Measurements from ENCODE around the gene NHS. TPM values are rescaled to one million over a fixed set of nuclear protein-coding genes. Genes with fewer than 3 reads are reported as not detected.

Gene NHS
- total RNA-seq, 4 donors from 2014 or later = 4.6 to 9.9 (median 7.2) TPM

- H3K4me3 ChIP-seq = no peak overlapping the region
- H3K36me3 ChIP-seq = no peaks in the 10 kb centered on the region
- H3K27ac ChIP-seq = no peak overlapping the region
- TF ChIP-seq EP300 (IDR thresholded peaks at IDR 0.05) = no peak
- TF ChIP-seq POLR2AphosphoS5 (IDR thresholded peaks at IDR 0.05) = no peak
- TF ChIP-seq CTCF (IDR thresholded peaks at IDR 0.05) = no peak
- TF ChIP-seq POLR2A (IDR thresholded peaks at IDR 0.05) = no peak
- H3K9me3 ChIP-seq = no peaks in the 10 kb centered on the region
- DNase-seq (ENCODE audit: low spot score in 2 of 2) = no peak
- WGBS = 79% methylated on average over 2 of the region's 2 CpGs
- no peaks in the 10 kb centered on the region for H3K27me3 ChIP-seq
- H3K4me1 ChIP-seq = peaks cover 6% of the 10 kb centered on the region
These were observed 120.1 kb downstream of the NHS start for GRCh38 chrX:17495052-17495451.

GRCh38 chrX:17496407-17496806, 121.4 kb downstream of the NHS start:
- WGBS = 30% methylated on average over 1 of the region's 1 CpG
- H3K36me3 ChIP-seq = no peaks in the 10 kb centered on the region
- TF ChIP-seq EP300 (IDR thresholded peaks at IDR 0.05) = no peak
- no peak for TF ChIP-seq CTCF (IDR thresholded peaks at IDR 0.05)
- no peaks in the 10 kb centered on the region for H3K27me3 ChIP-seq
- H3K4me1 ChIP-seq = peaks cover 6% of the 10 kb centered on the region
- no peak overlapping the region for H3K27ac ChIP-seq
- no peak for DNase-seq (ENCODE audit: low spot score in 2 of 2)
- H3K4me3 ChIP-seq = no peak overlapping the region
- H3K9me3 ChIP-seq = no peaks in the 10 kb centered on the region

GRCh38 chrX:17497193-17497592, 122.2 kb downstream of the NHS start:
- peaks cover 6% of the 10 kb centered on the region for H3K4me1 ChIP-seq
- no peaks in the 10 kb centered on the region for H3K36me3 ChIP-seq
- TF ChIP-seq POLR2A (IDR thresholded peaks at IDR 0.05) (no peak), CTCF (IDR thresholded peaks at IDR 0.05) (no peak), POLR2AphosphoS5 (IDR thresholded peaks at IDR 0.05) (no peak)
- DNase-seq (ENCODE audit: low spot score in 2 of 2) = no peak
- no peaks in the 10 kb centered on the region for H3K9me3 ChIP-seq
- H3K27me3 ChIP-seq = no peaks in the 10 kb centered on the region
- WGBS = 28% methylated on average over 2 of the region's 2 CpGs
- no peak overlapping the region for H3K27ac ChIP-seq
- H3K4me3 ChIP-seq = no peak overlapping the region

GRCh38 chrX:17499512-17499911, 124.5 kb downstream of the NHS start:
- H3K27me3 ChIP-seq = no peaks in the 10 kb centered on the region
- TF ChIP-seq EP300 (IDR thresholded peaks at IDR 0.05) (no peak), CTCF (IDR thresholded peaks at IDR 0.05) (no peak), POLR2AphosphoS5 (IDR thresholded peaks at IDR 0.05) (no peak), POLR2A (IDR thresholded peaks at IDR 0.05) (no peak)
- H3K27ac ChIP-seq = no peak overlapping the region
- WGBS = 85% methylated on average over 5 of the region's 5 CpGs
- H3K36me3 ChIP-seq = no peaks in the 10 kb centered on the region
- H3K4me1 ChIP-seq = peaks cover 6% of the 10 kb centered on the region
- H3K9me3 ChIP-seq = no peaks in the 10 kb centered on the region
- DNase-seq (ENCODE audit: low spot score in 2 of 2) = no peak
- H3K4me3 ChIP-seq = no peak overlapping the region

GRCh38 chrX:17500145-17500579, 125.2 kb downstream of the NHS start:
- no peaks in the 10 kb centered on the region for H3K36me3 ChIP-seq
- H3K4me1 ChIP-seq = peaks cover 4% of the 10 kb centered on the region
- WGBS = 36% methylated on average over 2 of the region's 2 CpGs
- DNase-seq (ENCODE audit: low spot score in 2 of 2) = no peak
- TF ChIP-seq POLR2AphosphoS5 (IDR thresholded peaks at IDR 0.05) (no peak), EP300 (IDR thresholded peaks at IDR 0.05) (no peak), CTCF (IDR thresholded peaks at IDR 0.05) (no peak), POLR2A (IDR thresholded peaks at IDR 0.05) (no peak)
- H3K27me3 ChIP-seq = no peaks in the 10 kb centered on the region
- no peaks in the 10 kb centered on the region for H3K9me3 ChIP-seq
- no peak overlapping the region for H3K4me3 ChIP-seq
- H3K27ac ChIP-seq = no peak overlapping the region
